HG02610 (cell line): Measurements from ENCODE around the gene PTGDS.

ENCODE experiments used
- ATAC-seq: cut with Tn5 transposase; IDR thresholded peaks from one replicate; pipeline ENCODE4 v1.9.1; 2021; ENCODE audit warnings: mild to moderate bottlenecking, moderate library complexity; ENCODE audit not compliant: unreplicated experiment

The PTGDS gene

GRCh38 chr9:136957461-136957860 lies 19.8 kb upstream of the PTGDS start:
- ATAC-seq: no peak

- ATAC-seq: no peak
Observed at GRCh38 chr9:136957901-136958300, 19.4 kb upstream of the PTGDS start.

- no peak for ATAC-seq
Observed at GRCh38 chr9:136958473-136958872, 18.8 kb upstream of the PTGDS start.

- no peak for ATAC-seq
Observed at GRCh38 chr9:136958898-136959850, 18.1 kb upstream of the PTGDS start.

GRCh38 chr9:136960212-136960937 lies 16.9 kb upstream of the PTGDS start:
- ATAC-seq: no peak

GRCh38 chr9:136960938-136961275 lies 16.4 kb upstream of the PTGDS start:
- ATAC-seq: no peak

GRCh38 chr9:136961279-136962065 lies 15.8 kb upstream of the PTGDS start:
- ATAC-seq: no peak

GRCh38 chr9:136962163-136962562 lies 15.1 kb upstream of the PTGDS start:
- no peak for ATAC-seq

- no peak for ATAC-seq
Observed at GRCh38 chr9:136962701-136963248, 14.5 kb upstream of the PTGDS start.

GRCh38 chr9:136963341-136963740 lies 14.0 kb upstream of the PTGDS start:
- ATAC-seq: no peak

- ATAC-seq: no peak
Observed at GRCh38 chr9:136963751-136964150, 13.6 kb upstream of the PTGDS start.

GRCh38 chr9:136964171-136964689 lies 13.1 kb upstream of the PTGDS start:
- ATAC-seq: no peak

GRCh38 chr9:136964833-136965422 lies 12.4 kb upstream of the PTGDS start:
- ATAC-seq: no peak

- no peak for ATAC-seq
Observed at GRCh38 chr9:136965771-136966484, 11.4 kb upstream of the PTGDS start.

- ATAC-seq: no peak
Observed at GRCh38 chr9:136968333-136969127, 8.8 kb upstream of the PTGDS start.

- ATAC-seq: no peak
Observed at GRCh38 chr9:136969150-136969549, 8.2 kb upstream of the PTGDS start.

GRCh38 chr9:136969774-136970173 lies 7.5 kb upstream of the PTGDS start:
- no peak for ATAC-seq

GRCh38 chr9:136970361-136970760 lies 6.9 kb upstream of the PTGDS start:
- ATAC-seq: no peak

- no peak for ATAC-seq
Observed at GRCh38 chr9:136971746-136972145, 5.6 kb upstream of the PTGDS start.
